CD4-positive, alpha-beta T cell treated with Interleukin-2 at 100 ng/mL for 4 hours (primary cell): ENCODE data around the gene MEN1.

ENCODE experiments used
- DNase-seq: peaks from one replicate; pipeline ENCODE4 v3.0.0-alpha.2; 2020; ENCODE audit warnings: low spot score

MEN1 gene

GRCh38 chr11:64762277-64762673 is 48.1 kb downstream of the MEN1 start:
- DNase-seq: no peak

- no peak for DNase-seq
These were observed 49.5 kb downstream of the MEN1 start for GRCh38 chr11:64760759-64761420.

DNA sequence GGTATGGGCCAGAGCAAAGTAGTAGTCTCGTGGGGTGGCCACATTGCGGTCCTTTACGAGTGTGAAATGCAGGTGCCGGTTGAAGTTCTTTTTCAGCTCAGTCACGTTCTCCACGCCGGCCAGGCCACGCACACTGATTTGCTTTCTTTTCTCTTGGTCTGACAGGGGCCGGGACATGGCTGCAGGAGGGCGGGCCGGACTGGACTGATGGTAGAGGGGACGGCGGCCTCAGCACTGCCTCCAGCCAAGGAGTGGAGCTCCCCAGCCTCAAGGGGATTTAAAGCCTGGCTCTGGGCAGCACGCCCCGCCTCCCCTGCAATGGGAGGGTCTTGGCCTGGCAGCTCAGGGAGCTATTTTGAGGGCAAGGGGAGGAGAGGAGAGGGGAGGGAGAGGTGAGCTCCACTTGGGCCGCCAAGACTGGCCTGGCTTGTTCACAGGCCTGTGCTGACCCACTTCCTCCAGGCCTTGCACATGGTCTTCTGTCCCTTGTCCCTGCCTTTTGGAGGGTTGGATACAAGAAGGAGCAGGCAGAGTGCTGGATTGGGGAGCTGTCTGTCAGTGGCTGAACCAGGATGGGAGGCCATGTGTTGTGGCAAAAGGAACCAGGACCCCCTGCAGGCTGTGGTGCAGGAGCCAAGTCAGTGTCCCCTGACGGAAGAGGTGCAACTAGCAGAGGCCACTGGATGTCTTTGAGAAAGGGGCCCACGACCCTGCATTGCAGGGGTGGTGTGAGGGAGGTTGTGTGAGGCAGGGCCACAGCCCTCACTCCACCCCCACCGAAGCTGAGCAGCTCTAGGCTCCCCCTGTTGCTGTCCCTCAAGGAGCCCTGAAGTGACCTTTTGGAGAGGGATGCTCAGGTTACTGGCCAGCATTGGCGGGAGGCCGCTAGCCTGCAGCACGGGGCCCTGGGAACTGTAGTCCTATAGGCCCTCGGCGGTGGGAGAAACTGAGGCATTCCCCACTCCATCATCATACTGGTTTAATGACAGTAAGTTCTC is 50.3 kb downstream of the MEN1 start, which contains the start of gene PYGM:
TSS of gene PYGM (minus strand) at position 253 of the 998 bp plus-strand sequence. CDS start at position 177, 76 bp downstream.
- no peak for DNase-seq

DNA sequence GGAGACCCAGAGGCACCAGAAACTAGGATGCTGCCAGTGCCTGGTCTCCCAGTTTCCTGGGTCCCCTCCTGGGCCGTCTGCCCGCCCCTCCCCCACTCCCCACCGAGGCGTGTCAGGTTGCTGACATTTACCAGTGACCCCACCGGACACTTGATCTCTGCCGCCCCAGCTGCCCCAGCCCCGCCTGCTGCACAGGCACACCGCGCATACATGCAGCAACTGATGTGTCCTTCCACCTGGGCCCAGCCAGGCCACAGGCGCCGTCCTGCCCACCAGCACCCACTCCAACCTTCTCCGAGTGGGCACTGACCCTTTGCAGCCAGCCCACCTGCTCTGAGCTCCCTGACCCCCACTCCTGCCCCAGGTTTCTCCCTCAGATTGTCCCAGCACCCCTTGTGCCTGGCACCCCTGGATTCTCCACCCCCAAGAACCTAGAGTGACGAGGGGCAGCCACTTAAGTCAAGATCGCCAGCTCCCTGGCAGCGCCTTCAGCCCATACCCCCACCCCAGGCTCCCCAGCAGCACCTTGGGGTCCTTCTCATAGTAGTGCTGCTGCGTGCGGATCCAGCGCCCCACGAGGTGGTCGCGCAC is 51.1 kb downstream of the MEN1 start:
- no peak for DNase-seq

GRCh38 chr11:64758330-64759079 is 51.8 kb downstream of the MEN1 start:
- DNase-seq: no peak

- DNase-seq: no peak
These were observed 52.6 kb downstream of the MEN1 start for GRCh38 chr11:64757549-64758329.

DNA sequence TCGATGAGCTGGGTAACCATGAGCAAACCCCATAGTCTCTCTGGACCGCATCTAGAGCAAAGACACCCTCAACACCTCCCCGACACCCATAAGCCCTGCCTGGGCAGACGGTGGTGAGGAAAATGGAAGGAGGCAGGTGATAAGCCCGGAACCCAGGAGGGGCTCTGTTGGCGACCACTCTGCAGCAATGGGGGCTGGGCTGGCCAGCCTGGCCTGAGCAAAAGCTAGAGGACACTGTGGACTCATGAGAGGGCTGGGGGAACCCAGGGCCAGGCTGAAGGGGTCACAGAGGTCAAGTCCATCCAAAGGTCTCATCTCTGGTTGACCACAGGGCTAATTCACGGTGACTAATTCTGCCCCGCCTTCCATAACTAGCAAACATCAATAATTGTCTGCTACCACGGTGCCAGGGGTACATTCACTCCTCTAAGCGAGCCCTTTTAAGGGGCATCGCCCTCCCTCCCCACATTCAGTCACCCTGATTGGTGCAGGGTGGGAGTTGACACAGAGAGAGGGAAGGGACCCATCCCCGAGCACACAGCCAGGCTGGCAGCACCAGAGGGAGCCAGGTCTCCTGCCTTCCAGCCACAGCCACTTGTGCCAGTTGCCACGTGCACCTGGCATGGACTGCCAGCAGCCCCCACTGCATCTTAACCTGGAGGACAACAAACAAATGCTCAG is 54.5 kb downstream of the MEN1 start:
- DNase-seq: no peak

DNA sequence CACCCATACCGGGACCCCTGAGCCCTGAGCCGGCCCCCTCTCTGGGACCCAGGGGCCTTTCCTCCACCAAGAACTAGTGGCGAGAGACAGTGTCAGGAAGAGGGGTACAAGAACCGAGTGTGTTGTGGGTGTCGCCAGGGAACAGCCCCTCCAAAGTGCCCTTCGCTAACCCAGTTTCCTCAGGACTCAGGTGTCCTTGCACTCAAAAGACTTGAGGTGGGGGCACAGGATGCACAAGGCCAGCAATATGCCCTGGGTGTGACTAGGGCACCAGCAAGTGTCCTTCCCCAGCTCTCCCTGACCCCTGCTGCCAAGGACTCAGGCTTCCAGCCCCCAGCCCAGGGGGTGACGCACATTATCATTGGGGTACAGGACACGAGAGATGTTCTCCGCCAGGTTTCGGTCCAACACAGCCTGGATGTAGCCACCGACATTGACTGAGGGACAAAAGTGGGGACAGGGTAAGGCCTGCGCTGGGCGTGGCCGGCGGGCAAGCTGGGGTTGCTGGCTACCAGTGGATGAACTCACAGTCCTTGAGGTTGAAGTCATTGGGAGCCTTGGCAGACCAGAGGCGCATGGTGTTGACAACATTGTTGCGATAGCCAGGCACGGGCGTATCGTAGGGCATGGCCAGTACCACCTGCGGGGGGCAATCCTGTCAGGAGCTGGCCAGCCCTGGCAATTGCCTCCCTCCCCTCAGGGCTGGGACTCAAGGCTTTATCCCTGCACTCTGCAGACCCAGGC is 55.3 kb downstream of the MEN1 start:
- DNase-seq: no peak

- no peak for DNase-seq
These were observed 56.0 kb downstream of the MEN1 start for GRCh38 chr11:64754124-64754918.
